Endometrium (tissue), 2 donors: ENCODE results near the gene KCNJ1.

Source experiments
- FAIRE-seq: peaks from 2 replicates; lab custom pipeline; 2012; peaks lifted over from hg19 to GRCh38; lab: Jason Lieb, UNC
- donor health status: control.
- donor health status: control.

KCNJ1 gene

DNA sequence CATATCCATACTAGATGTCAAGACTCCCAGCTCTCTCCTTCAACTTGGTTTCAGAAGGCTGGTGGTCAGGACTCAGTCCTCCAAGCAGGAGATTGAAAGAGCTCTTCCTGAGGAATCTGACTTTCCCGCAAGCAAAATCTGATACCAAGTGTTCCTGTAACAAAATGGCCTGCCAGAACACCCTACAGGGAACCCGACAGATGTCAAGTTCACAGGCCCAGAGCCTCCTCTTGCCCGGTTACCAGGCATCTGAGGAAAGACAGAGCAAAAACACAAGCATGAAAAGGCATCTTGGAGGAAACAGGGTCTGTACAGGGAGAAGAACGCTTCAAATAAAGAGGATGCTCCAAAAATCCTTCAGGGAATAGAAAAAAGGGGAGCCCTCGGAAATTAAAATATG lies 15.4 kb upstream of the KCNJ1 start:
- no peak for FAIRE-seq

DNA sequence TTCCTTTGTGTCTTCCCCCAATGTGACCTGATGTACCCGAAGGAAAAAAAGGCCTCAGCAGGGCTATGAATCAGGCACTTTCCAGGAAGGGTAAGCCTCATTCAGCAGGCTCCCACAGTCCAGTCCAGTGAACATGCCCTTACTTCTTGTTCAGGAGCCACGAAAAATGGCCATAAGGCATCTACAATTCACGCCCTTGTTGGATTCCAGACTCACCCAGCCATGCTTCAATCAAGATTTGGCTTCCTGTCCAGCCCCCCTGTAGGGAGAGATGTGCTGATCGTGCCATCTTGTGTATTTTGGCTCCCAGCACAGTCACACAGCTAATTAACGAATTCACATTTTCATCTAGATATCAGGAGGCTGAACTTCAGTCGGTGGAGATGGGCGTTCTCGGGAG lies 14.1 kb upstream of the KCNJ1 start:
- no peak for FAIRE-seq

DNA sequence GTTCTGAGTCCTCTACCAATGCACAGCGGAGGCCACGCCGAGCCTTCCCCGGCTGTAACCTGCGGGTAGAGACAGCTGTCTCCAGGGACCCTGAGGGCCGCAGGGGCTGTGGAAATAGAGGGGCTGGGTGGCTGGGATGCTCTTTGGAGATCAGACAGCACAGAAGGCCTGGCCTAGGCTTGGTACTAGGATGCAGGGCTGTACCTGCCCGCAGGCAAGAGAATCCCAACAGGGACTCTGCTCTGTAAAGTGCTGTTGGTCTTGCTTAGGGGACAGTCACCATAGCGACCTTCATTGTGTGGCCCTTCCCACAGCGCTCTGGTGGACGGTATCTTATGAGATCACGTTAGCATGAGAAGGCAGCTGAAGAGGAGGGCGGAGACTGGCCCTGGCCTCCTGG lies 12.7 kb upstream of the KCNJ1 start:
- no peak for FAIRE-seq

DNA sequence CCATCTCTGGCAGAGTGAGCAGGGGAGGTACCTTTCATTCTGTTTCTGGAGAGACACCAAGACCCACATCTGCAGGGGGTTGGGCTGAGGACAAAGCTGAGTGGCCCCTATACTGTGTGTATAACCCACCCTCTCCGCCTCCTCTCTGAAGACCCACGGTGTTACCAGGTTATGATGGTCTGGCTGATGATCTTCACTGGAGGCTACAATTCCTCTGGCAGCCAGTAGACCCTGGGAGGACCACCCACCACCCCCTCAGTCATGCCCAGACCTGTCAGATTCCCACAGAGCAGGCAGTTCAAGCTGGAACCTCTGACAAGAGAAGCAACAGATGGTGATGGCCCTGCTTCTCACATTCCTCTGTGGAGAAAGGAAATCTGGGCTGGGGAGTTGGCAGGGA lies 11.4 kb upstream of the KCNJ1 start:
- no peak for FAIRE-seq

DNA sequence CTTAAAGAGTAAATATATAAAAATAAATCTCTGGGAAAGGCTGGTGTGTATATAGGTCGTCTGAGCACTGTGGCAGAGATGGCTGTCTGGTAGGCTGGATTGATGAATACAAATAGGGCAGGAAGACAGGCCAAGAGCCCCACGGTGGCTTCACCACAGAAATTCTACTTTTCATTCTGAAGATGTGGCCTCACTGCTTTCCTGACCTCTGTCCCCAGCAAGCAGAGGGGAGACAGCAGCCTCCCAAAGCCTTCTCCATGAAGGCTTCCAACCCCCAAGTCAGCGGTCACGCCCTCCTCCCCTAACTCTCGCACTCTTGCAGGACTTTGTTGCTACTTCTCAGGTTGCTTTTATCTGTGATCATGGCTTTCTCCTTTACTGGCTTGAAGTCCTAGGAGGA lies 10.6 kb upstream of the KCNJ1 start:
- FAIRE-seq = no peak

DNA sequence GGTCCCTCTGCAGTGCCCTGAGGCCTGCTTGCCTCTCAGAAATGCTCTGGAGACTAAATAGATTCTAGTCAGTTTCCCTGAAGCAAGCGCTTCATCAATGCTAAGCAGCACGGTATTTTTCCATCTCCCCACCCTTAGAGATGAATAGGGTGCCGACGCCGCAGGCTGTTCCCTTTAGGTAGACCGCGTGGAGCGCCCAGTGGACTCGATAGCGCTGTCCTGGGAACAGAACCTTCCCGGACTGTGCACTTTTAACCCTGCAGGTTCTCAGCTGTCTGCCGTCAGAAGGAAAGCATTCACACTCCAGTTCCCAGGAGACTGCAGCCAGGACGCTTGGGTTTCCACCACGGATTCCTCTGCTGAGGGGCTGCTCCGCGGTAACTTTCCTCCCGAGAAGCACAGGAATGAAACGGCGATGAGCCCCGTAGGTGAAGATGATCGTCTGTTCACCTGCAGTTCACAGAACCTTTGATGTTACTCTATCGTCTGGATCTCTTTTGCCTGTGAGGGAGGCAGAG lies 9.1 kb upstream of the KCNJ1 start:
- no peak for FAIRE-seq

DNA sequence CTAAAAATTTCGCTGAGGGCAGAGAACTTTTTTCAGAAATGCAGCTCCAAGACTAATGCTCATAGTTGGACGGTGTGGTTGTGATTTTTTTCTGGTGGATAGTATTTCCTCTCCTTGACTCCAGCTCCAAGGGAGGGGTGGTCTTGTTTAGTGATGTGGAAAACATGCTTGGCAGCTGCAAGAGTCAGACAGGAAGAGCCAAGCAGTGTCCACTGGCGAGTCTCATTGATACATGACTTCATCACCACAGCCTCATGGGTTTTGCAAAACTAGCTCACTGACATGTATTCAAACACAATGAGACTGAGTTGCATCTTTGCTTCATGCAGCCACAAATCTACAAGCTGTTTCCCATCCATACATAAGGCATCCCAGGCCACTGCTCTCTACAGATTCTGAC lies 7.3 kb upstream of the KCNJ1 start:
- no peak for FAIRE-seq

DNA sequence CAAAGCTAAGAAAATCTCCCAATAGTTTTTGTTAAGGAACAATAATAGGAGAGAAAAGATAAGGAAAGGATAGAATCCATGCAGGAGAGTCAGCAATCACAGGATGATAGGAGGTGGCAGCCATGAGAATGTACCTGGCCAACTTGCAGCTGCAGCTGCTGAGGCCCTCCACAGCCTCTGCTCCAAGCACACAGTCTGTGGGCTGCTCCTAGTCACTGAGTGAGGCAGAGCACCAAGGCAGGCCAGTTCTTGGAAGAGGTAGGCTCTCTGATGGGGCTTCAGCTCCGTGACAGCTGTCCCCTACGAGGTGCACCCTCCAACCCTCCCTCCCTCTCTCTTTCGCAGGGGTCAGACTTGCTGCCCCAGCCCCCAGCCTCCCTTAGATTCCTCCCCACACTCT lies 5.5 kb upstream of the KCNJ1 start:
- FAIRE-seq = no peak

DNA sequence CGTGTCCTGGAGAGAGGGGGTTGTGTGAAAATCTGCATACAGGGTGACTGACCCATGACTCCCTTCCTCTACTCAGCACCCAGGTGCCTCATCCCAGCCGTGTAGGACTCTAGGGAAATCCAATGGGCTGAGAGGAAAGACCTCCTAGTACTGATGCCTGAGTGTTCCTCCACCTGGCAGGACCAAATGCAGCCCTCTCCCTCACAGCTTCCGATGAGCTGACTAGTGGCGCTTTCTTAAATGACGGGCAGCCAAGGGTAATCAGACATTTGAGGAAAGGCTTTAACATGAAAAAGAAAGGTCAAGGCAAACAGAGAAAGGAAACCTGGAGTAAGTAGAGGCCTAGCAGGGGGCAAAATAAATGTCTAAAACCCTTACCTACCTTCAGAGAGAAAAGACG lies 5.0 kb upstream of the KCNJ1 start:
- no peak for FAIRE-seq

DNA sequence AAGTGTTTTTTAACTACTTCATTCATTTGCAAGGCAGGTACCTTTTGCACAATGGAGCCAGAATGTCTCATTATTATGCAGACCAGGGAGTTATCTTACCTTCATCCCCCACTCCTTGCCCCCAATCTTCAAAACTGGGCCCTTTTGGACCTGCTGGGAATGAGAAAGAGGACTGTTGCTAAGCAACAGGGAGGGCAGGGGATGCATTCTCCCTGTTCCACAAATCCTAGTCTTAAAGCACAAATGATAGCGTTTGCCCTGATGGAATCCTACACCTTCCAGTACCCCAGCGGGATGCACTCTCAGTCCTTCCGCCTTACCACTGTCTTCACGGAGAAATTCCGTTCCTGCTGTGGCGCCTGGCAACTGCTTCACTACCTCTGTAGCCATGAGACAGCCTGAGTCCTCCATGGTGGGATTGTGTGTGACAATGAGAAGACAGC lies 4.1 kb upstream of the KCNJ1 start:
- no peak for FAIRE-seq

DNA sequence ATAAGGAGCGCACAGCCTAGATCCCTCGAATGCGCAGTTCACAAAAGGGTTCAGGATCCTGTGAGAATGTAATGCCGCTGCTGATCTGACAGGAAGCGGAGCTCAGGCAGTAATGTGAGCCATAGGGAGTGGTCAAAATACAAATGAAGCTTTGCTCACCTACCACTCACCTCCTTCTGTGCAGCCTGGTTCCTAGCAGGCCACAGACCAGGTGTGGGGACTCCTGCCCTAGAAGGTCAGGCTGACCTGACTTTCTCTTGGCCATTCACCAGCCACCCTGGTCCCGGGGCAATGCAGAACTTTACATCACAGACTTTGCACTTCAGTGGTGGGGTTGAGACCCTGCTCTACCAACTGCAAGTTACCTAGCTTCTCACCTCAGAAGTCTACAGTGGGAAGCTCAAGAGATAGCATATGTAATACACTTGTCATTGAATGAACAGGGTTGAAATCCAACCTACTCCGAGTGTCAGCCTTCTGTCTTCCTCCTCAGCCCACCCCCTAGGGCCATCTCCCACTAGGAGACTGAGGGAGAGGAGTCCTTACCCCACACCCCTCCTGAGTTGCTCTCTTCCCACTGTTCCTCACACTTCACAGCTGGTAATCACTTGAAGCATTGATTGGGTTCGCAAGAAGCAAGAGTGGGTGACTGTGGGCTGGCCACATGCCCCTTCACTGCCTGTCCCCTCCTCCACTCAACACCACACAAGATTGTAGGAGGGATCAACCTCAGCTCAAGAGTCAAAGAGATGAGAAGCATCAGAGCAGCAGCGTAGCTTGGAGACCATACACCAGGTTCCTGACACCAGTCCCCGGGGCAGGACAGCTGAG lies 2.0 kb upstream of the KCNJ1 start:
- no peak for FAIRE-seq

DNA sequence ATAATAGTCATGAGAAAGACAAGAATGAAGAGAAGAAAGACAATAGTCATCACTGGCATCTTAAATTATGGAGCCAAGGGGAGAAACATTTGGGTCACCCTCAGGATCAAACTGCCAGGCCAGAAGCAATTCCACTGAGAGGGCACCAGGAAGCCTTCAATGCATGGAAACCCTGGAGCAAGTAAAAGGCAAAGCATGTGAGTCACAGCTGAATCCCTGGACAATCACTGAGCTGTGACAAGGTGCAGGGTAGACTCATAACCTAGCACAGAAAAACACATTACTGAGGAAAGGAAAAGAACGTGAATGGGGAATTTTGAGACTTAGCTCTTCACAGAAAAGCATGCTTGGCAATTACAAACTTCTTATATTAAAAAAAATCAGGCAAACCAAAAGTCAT lies 1.6 kb downstream of the KCNJ1 start:
- FAIRE-seq = no peak

DNA sequence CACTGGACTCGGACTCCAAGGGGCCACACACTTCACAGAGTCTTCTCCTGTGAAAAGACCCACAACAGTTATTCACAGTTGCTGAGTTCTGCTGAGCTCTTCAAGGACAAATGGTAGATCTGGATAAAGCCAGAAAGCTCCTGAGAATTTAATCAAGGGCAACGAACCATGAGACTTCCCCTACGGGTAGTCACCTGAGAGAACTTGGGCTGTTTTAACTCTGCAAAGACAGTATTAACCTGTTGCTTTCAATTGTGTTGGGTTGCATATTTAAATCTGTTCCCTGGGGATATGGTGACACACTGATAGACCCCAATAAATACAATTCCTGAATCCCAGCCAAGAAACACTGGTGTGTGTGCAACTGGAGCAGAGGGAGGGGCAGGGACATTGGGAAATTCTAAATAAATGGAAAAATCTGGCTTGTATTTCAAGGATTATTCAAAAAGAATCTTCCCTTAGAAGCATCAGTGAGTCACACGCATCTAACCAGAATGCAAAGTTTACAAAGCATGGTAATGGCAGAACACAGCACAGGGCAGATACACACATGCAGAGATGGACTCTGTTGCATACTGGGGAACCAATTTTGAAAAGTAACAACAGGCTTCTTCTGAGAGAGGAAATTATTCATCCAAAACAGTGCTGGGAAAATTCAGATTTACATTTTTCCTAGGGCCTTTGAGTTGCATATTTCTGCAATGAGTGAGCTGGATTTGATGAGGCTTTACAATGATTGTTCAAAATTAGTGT lies 4.0 kb downstream of the KCNJ1 start:
- FAIRE-seq = no peak

DNA sequence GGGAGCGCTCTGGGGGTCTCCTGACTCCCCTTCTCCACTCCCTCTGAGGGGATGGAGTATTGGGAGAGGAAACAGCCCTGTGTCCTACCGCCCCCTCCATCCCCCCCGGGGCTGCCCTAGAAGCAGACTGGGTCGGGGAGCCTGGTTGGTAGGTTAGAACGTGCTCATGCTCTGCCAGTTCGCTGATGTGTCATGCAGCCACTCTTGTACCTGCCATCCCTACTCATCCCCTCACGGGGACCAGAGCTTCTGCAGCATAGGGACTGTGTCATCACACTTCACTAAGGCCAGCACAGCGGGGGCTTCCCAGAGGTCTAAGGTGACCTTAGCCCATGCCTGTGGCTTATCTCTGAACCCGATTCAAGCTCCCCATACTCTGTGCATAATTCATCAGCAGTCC lies 4.7 kb downstream of the KCNJ1 start:
- FAIRE-seq = no peak

DNA sequence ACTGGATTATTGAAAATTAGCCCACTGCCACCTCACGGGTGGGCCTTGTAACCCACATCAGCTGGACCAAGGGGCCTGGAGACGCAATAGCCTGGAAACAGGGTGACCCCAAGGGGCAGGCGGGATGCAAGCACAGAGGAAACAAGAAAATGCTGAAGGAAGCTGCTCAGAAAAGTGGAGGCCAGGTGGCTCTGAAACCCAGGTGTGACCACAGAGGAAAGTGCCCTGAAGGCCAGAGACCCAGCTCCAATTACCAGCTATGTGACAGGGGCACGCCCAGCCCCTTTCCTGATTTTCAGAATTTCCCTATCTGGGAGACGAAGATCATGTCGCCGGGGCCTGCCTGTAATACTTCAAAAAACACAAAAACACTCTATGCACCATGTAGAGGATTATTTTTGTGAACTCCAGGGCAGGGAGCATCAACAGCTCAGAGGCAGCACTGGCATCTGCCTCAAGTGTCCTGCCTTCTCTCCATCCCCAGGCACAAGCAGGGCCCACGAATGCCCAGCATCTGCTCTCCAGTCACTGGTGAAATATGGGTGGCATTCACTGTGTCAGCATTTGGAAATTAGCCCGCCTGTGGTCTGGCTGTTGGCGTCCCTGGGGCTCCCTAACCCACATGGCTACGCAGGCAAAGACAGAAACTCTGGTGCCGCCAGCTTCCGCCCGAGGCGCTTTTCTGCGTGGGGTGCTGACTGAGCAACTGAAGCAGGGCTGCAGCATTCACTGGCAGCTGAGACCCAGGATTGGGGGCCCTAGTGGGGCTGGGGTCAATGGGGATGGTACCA lies 6.3 kb downstream of the KCNJ1 start:
- no peak for FAIRE-seq

DNA sequence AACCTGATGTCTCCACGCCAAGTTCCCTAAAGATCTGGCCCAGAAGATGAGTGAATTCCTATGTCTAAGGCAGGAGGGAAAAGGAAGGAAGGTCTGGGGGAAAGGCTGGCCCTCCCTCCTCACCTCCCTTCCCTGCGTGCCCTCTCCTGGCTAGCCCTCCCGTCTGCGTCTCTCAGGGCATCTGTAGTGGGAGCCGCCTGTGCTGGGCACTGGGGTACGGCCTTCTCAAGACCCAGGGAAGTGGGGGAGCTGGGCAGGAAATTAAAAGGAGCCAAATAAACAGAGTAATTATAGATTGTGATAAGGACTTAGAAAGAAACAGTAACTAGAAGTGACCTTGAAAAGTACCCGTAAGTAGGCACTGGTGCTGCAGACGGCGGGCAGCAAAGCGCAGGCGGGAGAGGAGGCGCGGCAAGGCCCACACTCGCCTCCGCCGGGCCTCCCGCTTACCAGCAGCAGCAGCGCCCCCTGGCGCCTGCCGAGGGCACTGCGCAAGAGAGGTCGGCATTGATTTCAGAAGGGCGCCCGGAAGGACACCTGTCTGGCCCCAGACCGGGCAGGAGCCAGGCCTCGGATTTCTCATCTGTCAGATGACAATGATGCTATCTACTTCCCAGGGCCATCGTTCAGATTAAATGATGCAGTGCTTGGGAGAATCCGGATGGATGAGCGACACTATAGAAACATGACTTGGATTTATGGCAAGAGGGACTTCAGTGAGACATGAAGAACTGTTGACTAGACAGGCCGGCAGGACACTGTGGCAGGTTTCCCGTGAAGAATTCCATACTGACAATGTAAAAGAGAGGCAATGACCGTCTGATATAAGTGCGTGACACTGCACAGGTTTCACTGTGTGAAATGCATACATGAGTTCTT lies 7.3 kb downstream of the KCNJ1 start:
- no peak for FAIRE-seq

DNA sequence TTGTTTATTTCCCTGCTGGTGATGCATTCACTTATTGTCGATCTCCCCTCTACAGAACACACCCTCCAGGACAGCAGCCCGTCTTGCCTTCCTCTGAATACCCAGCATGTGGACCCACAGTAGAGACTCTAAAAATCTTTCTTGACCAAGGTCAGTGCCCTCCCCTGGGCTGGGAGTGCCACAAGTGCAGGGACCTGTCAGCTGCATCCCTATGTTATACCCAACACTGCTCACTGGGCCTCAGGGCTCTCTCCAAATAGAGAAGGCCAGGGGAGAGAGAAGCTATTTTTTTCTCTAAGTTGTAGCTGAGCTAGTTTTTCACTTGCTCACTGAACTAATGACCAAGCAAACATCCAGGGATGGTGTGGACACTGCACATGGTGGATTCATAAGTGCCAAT lies 9.8 kb downstream of the KCNJ1 start:
- FAIRE-seq = no peak

DNA sequence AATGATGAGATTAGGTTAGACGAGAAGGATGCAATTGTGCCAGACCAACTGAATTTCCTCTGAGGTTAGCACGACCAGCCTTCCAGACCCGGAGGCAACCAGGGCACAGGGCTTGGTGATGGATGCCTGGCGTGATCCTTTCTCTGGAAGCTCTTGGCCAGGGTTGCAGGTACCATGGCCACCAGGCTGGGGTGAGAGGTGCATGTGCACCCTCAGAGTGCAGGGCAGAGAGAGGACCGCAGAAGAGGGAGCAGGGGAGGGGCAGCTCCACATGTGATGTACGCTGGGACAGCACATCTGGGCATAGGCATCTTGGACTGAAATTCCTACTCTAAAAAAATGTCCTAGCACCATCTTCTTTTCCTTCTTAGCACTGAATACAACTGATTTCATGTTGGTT lies 10.9 kb downstream of the KCNJ1 start:
- no peak for FAIRE-seq

DNA sequence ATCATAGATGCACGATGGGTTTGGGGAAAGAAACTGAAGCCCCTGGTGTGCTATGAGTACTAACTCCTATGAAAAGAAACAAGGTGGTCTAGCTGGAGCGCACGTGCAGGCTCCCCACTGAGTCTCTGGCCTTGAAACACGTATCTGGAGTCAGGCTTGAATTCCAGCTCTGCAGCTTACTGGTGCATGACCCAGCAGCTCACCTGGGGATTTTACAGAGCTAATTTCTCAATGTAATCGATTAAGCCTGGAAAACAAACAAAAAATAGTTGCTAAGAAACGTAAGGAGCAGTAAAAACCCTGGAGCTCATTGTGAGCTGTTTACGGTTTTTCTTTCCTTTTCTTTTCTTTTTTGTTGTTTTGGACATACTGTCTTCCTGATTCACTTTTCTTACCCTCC lies 12.3 kb downstream of the KCNJ1 start:
- FAIRE-seq = no peak

DNA sequence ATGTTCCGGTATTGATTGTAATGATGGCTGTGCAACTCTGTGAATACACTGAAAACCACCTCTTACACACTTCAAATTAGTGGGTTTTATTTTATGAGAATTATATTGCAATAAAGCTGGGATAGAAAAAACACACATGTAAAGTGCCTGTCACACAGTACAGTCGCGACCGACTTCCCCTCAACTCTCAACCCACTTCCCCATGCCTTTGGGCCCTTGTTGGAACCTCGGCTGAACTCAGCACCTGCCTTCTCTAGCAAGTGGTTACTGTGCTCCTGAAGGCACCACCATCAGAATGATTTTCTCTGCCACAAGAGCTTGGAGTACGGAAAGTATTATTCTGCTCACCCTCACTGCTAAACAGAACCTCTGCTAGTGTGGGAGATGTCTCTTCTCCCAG lies 13.5 kb downstream of the KCNJ1 start:
- FAIRE-seq = no peak

DNA sequence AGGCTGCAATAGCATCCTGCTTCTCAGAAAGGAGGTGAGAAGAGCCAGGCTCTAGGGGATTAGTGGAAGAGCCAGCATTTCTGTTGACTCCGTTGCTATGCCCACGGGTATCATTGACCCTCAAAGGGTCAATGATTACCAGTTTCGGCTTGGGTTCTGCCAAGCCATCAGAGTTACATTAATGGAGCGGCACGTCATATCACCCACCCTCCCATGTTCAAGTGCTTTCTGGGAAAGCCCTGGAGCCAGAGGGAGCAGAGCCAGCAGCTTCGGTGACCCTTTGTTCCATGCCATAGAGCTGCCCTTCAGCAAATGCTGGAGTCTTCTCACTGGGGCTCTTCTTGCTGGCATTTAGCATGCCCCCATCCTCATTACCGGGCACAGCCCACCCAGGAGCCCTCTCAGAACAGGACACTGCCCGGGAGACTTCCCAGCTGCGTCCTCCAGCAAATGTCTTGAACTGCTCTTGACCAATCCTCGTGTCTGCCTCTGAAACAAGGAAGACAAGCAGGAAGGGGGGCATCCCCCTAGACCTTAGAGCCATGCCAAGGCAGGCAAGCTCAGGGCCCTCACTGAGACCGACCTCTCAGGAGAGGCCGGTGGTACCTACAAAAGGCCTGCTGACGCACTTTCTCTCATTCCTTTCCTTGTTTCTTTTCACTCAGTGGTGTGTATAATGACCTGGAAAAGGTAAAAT lies 14.6 kb downstream of the KCNJ1 start:
- no peak for FAIRE-seq
